ENCODE measurements around the gene OR10H1.

- TF ChIP-seq POLR2A (IDR thresholded peaks at IDR 0.05), result no peak
- TF ChIP-seq, protein P1, sequence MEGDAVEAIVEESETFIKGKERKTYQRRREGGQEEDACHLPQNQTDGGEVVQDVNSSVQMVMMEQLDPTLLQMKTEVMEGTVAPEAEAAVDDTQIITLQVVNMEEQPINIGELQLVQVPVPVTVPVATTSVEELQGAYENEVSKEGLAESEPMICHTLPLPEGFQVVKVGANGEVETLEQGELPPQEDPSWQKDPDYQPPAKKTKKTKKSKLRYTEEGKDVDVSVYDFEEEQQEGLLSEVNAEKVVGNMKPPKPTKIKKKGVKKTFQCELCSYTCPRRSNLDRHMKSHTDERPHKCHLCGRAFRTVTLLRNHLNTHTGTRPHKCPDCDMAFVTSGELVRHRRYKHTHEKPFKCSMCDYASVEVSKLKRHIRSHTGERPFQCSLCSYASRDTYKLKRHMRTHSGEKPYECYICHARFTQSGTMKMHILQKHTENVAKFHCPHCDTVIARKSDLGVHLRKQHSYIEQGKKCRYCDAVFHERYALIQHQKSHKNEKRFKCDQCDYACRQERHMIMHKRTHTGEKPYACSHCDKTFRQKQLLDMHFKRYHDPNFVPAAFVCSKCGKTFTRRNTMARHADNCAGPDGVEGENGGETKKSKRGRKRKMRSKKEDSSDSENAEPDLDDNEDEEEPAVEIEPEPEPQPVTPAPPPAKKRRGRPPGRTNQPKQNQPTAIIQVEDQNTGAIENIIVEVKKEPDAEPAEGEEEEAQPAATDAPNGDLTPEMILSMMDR (IDR thresholded peaks at IDR 0.05), result no peak
Observed at GRCh38 chr19:15862444-15862843, 47.0 kb upstream of the OR10H1 start.
